ENCODE data around the gene TMEM256.
A peak's percentile ranks its signal among the peaks of the same experiment; 100 is the strongest.

Gene TMEM256

GRCh38 chr17:7403977-7404736 lies at the start of gene TMEM256:
TMEM256 (minus strand) TSS chr17:7404097; CDS start chr17:7404084, 13 bp downstream.
- peak; percentile 97 for DNase-seq

GRCh38 chr17:7448461-7448860 lies 44.6 kb upstream of the TMEM256 start:
- no peak for DNase-seq

- peak; percentile 21 to 43 for DNase-seq
Measured at GRCh38 chr17:7445619-7445968, 41.7 kb upstream of the TMEM256 start.

- peak in 1 of 2 donors; percentile 60 for DNase-seq
Measured at GRCh38 chr17:7444682-7445618, 41.1 kb upstream of the TMEM256 start, which contains the start of gene CHRNB1. CHRNB1 (plus strand) TSS chr17:7445061; CDS start chr17:7445128, 67 bp downstream.

GRCh38 chr17:7443499-7444485 lies 39.9 kb upstream of the TMEM256 start:
- DNase-seq, result no peak

- DNase-seq, result no peak
Measured at GRCh38 chr17:7442142-7442541, 38.2 kb upstream of the TMEM256 start.

- DNase-seq, result no peak
Measured at GRCh38 chr17:7441266-7441665, 37.4 kb upstream of the TMEM256 start.

GRCh38 chr17:7440834-7441195 lies 36.9 kb upstream of the TMEM256 start:
- DNase-seq, result no peak

- peak; percentile 25 to 26 for DNase-seq
Measured at GRCh38 chr17:7440113-7440833, 36.4 kb upstream of the TMEM256 start.

GRCh38 chr17:7439462-7440112 lies 35.7 kb upstream of the TMEM256 start, which contains the start of gene FGF11:
FGF11 (plus strand) TSS chr17:7439512; CDS start chr17:7439621, 109 bp downstream.
- DNase-seq, result no peak

GRCh38 chr17:7438656-7439460 lies 35.0 kb upstream of the TMEM256 start:
- DNase-seq, result no peak

GRCh38 chr17:7437950-7438614 lies 34.2 kb upstream of the TMEM256 start:
- peak; percentile 47 to 67 for DNase-seq

- DNase-seq, result no peak
Measured at GRCh38 chr17:7437369-7437863, 33.5 kb upstream of the TMEM256 start.

- peak; percentile 85 to 86 for DNase-seq
Measured at GRCh38 chr17:7436556-7437368, 32.9 kb upstream of the TMEM256 start.

GRCh38 chr17:7435676-7436555 lies 32.0 kb upstream of the TMEM256 start:
- DNase-seq, result peak in 1 of 2 donors; percentile 54

GRCh38 chr17:7432296-7432695 lies 28.4 kb upstream of the TMEM256 start:
- DNase-seq, result no peak

GRCh38 chr17:7431231-7431630 lies 27.3 kb upstream of the TMEM256 start:
- DNase-seq, result no peak

Measured in CD4-positive, alpha-beta T cell treated with Interleukin-1 beta for 1 hour (primary cell).